ENCODE data around the gene FKRP. TPM values are rescaled to one million over a fixed set of nuclear protein-coding genes. Genes with fewer than 3 reads are reported as not detected.
"Not testable (repeated sequence)": the region's sequence is repeated elsewhere in the genome, so short reads cannot be mapped to it uniquely, and the experiment has no call there.

FKRP gene
- polyA plus RNA-seq, 3 donors = 5.3 to 14.2 (median 6.7) TPM

DNA sequence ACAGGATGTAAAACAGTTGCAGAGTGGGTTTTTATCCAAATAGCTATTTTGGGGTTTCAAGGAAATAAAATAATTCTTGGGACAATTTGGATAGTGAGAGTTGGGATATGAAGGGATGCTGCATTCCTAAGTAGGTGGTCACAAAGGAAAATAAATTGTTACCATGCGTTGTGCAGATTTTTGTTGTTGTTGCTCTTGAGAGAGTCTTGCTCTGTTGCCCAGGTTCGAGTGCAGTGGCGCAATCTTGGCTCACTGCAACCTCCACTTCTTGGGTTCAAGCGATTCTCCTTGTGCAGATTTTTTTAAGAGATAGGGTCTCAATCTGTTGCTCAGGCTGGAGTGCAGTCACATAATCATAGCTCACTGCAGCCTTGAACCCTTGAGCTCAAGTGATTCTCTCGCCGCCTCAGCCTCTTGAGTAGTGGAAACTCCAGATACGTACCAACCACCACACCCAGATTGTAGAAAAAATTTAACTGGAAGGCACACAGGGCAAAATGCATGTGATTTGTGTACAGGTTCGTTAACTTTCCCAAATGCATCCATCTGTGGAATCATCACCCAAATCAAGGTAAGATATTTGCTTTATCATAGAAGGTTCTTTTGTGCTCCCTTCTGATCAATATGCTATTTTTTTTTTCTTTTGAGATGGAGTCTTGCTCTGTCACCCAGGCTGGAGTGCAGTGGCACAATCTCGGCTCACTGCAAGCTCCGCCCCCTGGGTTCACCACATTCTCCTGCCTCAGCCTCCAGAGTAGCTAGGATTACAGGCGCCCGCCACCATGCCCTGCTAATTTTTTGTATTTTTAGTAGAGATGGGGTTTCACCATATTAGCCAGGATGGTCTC lies 26.5 kb downstream of the FKRP start:
- WGBS, 3 donors = 74 to 86% (median 81%) methylated on average over 11 to 12 of the region's 12 CpGs
- H3K27ac ChIP-seq (ENCODE audit: low read depth, low read length) = no peak overlapping the region

DNA sequence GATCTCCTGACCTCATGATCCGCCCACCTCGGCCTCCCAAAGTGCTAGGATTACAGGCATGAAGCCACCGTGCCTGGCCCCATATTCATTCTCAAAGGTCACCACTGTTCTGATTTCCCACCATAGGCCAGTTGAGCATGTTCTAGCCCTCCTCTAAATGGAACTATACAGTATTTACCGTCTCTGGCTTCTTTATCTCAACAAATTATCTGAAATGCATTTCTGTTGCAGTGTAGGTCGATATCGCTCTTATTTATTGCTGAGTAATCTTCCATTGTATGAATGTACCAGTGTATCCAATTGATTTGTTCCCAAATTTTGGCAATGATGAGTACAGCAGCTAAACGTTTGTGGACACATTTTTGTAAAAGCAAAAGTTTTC lies 27.2 kb downstream of the FKRP start:
- H3K27ac ChIP-seq (ENCODE audit: low read depth, low read length) = no peak overlapping the region
- WGBS, 3 donors = 78 to 84% (median 82%) methylated on average over 7 of the region's 7 CpGs

DNA sequence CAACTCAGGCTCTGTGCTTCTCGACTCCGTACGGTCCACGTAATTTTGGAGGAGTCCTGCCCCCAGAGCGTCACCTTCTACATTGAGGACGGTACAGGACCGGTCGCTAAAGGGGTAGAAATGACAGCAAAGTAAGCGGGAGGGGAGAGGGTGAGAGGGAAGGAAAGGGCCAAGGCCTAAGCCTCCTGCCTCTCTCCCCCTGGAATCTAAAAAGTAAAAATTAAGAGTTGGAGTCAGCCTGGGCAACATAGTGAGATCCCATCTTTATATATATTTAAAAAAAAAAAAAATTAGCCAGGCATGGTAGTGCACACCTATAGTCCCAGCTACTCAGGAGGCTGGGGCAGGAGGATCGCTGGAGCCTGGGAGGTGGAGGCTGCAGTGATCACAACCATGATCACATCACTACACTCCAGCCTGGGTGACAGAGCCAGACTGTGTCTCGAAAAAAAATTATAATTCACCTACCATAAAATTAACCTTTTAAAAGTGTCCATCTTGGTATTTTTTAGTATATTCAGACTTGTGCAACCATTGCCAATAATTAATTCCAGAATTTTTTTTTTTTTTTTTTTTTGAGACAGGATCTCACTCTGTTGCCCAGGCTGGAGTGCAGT lies 29.9 kb downstream of the FKRP start:
- H3K27ac ChIP-seq (ENCODE audit: low read depth, low read length) = no peak overlapping the region
- 91 to 97% (median 96%) methylated on average over 11 of the region's 11 CpGs for WGBS, 3 donors

DNA sequence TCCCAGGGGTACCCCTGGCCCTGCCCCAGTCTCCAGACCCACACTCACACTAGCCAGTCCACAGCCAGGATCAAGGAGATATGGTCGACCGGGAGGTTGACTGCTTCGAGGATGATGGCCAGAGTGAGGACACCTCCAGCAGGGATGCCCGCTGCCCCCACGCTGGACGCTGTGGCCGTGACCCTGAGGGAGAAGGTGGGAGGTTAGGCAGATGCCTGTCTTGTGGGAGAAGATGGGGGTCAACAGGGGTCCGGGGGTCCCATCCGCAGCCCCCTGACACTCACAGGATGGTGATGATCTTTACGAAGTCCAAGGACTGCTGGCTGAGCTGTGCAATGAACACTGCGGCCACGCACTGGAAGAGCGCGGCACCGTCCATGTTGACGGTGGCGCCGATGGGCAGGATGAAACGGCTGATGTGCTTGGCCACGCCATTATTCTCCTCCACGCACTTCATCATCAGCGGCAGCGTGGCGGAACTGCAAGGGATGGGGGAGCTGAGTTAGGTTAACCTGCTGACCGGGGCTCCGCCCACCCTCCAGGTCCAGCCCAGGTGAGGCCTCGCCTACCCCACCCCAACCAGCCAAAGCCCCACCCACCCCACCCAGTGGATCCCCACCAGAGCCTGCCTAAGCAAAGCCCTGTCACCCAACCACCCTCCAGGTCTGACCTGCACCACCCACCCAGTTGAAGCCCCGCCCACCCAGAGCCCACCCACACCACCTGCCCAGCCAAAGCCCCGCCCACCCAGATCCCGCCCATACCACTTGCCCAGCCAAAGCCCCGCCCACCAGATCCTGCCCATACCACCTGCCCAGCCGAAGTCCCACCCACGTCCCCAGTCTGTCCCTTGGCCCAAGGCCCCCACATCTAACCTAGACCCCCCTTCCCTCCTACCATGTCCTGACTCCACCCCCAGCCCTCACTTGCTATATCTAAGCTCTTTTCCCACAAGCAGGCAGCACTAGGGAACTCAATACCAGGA lies 31.4 kb downstream of the FKRP start:
- WGBS, 3 donors = 92 to 95% (median 94%) methylated on average over 30 to 33 of the region's 33 CpGs
- no peak overlapping the region for H3K27ac ChIP-seq (ENCODE audit: low read depth, low read length)

DNA sequence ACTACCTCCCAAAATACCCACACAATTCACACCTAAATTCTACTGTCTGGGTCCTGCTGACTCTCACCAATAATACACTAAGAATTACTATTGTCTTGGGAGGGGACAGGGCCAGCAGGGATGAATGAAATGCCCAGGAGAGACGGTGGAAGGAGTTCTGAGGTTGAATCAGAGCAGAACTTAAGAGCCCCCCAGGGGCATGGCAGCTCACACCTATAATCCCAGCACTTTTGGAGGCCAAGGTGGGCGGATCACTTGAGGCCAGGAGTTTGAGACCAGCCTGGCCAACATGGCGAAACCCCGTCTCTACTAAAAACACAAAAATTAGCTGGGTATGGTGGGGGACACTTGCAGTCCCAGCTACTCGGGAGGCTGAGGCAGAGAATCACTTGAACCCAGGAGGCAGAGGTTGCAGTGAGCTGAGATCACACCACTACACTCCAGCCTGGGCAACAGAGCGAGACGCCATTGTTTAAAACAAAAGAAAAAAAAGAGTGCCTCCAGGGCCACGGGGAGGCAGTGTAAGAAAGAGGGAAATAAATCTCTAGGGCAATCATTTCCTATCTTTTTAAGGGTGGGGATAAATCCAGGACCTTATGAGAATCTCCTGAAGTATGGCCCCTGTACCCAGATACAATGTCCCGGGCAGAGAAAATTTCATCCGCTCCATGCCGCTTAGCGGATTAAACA lies 32.2 kb downstream of the FKRP start:
- not testable (repeated sequence) for H3K27ac ChIP-seq (ENCODE audit: low read depth, low read length)
- 83 to 90% (median 86%) methylated on average over 12 of the region's 12 CpGs for WGBS, 3 donors

DNA sequence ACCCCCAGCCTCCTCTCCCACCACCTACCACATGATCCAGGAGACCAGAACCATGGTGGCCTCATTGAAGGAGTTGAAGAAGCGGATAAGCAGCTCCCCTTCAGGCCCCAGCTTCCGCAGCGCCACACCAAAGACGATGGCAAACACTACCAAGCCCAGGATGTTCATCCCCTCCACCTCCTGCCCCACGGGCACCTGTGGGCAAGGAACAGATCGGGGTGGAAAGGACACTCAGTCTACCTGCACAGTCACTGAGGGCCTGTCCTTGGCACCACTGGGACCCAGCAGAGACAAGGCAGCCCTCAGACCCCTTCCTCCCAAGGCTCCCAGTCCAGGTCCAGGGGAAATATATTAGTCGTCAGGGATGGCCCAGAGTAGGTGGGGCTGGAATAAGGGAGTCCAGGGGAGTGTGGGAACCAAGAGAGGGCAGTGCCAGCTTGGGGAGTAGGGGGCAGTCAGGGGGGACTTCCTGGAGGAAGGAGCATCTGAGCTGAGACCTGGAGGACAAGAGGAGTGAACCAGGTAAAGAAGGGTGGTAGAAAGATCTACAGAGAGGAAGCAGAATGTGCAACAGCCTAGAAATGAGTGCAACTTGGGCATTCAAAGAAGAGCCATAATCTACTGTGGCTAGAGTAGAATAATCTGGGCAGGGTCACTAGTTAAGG lies 36.6 kb downstream of the FKRP start:
- H3K27ac ChIP-seq (ENCODE audit: low read depth, low read length) = no peak overlapping the region

DNA sequence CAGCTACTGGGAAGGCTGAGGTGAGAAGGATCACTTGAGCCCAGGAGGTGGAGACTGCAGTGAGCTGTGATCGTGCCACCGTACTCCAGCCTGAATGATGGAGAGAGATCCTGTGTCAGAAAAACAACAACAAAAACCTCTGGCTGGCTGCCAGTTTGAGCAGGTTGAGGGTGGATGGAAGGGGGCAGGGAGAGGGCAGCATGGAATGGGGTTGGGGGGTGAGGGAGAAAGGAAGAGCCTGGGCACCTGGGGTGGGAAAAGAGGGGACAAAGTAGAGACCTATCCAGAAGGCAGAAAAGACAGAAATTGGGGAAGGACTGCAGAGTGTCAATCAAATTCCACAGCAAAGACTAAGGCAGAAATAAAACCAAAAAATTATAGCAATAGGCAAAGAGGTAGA lies 37.8 kb downstream of the FKRP start:
- H3K27ac ChIP-seq (ENCODE audit: low read depth, low read length) = no peak overlapping the region
- 58 to 68% (median 68%) methylated on average over 2 of the region's 2 CpGs for WGBS, 3 donors

More for the DNA sequence above, 36.6 kb downstream of the FKRP start:
- 89 to 97% (median 96%) methylated on average over 7 of the region's 7 CpGs for WGBS, 3 donors

DNA sequence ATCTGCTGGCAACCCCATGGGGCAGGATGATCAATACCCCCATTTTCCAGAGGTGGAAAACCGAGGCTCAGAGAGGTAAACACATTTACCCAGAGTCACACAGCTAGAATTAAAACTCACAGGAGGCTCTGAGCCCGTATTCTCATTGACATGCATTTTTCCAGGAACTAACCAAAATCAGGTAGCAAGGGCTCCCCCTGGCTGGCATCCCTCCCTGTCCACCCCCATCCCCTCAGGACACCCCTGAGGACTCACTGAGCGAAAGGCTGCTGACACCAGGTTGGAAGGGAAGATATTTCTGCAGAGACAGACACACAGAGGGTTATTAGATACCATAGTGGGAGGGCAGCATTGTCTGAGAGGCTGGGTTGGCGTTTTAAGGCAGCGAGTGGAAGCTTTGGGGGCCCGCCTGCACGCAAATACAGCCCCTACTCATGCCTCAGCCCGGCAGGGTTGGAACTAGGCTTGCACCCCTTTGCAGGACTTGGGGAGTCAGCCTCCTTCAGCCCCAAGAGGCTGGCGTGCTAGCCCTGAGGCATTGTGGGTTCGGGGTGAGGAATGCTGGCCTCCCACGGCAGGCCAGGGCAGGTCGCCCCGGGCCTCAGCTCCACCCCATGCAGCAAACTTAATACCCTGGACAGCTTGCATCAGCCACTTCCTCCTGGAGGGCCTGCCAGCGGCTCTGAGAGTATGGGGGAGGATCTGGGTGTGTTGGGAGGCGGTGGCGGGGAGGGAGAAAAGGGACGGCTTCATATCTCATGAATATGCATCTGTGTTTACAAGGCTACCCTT lies 38.6 kb downstream of the FKRP start:
- WGBS, 3 donors = 19 to 56% (median 26%) methylated on average over 16 to 17 of the region's 17 CpGs
- no peak overlapping the region for H3K27ac ChIP-seq (ENCODE audit: low read depth, low read length)

DNA sequence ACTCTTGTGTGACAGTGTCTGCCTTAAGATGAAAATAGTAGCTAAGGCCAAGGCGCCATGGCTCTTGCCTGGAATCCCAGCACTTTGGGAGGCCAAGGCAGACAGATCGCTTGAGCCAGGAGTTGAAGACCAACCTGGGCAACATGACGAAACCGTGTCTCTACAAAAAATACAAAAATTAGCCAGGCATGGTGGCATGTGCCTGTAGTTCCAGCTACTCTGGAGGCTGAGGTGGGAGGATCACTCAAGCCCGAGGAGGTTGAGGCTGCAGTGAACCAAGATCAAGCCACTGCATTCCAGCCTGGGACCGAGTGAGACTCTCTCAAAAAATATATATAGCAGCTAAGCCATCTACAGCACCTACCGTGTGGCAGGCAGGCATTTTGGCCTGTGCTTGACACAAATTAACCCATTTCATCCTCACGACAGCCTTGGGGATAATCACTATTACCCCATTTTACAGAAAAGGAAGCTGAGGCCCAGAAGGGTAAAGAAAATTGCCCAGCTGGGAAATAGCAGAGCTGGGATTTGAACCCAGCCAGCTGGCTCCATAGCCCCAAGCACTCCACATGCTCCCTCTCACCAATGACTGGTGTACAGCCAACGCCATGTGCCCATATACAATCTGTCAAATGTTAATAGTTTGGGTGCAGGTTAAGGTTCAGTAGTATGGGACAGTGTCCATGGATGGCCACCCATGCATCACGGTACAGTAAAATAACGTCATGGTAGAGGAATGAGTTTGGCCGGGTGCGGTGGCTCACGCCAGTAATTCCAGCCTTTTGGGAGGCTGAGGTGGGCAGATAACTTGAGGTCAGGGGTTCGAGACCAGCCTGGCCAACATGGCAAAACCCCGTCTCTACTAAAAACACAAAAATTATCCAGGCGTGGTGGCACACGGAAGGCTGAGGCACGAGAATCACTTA lies 39.5 kb downstream of the FKRP start:
- 67 to 80% (median 71%) methylated on average over 19 of the region's 19 CpGs for WGBS, 3 donors
- no peak overlapping the region for H3K27ac ChIP-seq (ENCODE audit: low read depth, low read length)

DNA sequence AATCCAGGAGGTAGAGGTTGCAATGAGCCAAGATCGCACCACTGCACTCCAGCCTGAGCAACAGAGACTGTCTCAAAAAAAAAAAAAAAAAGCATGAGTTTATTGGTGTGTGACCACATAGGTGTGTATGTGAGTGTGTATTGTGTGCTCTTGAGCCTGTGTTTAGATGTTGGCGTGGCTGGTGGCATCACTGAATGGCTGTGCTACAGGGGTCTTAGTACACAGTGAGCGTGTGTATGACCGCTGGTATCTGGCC lies 40.1 kb downstream of the FKRP start:
- WGBS, 3 donors = 55 to 68% (median 64%) methylated on average over 4 of the region's 4 CpGs

DNA sequence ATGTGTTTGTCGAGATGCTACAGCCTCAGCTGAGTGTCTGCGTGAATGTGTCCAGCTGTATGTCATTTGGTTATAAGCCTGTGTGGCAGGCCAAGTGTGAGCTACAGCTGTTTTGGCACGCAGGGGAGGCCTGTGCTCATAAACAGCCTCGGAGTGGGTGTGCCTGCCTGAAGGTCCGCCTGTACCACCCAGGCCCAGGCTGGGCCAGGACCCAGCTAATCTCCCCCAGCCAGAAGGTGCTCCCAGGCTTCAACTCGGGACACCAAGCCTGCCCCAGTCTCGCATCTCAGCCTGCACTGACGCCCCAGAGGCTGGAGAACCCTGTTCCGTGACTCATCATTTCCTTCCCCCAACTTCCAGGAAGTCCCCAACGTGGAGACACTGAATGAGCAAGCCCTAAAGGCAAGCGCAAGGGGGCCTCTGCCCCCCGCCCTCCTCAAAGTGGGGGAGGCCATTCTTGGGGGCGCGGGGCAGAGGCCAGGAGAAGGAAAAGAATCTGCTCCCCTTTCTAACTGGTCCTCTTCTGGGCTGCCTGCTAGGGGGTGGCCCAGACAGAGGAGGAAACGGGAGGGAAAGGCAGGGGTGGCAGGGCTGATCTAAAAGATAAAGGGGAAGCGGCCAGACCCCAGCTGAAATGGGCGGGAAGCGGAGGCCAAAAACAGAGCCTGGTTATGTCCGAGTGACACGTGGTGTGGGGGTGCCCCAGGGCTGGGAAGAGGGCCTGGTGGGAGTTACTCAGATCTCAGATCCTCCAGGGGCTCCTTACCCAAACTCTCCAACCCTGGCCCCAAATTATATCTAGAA lies 40.6 kb downstream of the FKRP start:
- peak overlapping the region; percentile 93 for H3K27ac ChIP-seq (ENCODE audit: low read depth, low read length)
- 2 to 43% (median 3%) methylated on average over 20 of the region's 20 CpGs for WGBS, 3 donors

More for the DNA sequence above, 40.1 kb downstream of the FKRP start:
- no peak overlapping the region for H3K27ac ChIP-seq (ENCODE audit: low read depth, low read length)

DNA sequence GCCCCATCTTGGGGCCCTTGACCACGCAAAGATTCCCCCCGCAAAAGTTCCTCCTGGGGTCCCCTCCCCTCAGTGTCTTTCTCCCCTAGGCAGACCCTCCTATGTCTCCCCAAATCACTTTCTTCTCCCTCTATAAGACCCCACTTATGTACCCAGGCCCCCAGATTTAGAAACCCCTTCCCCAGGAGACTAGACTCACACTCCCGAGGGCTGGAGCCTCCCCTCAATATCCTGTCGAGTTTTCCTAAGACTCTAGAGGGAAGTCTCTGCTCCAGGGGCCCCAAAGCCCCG lies 41.1 kb downstream of the FKRP start:
- peak overlapping the region; percentile 93 for H3K27ac ChIP-seq (ENCODE audit: low read depth, low read length)
- 2 to 19% (median 2%) methylated on average over 5 of the region's 5 CpGs for WGBS, 3 donors

DNA sequence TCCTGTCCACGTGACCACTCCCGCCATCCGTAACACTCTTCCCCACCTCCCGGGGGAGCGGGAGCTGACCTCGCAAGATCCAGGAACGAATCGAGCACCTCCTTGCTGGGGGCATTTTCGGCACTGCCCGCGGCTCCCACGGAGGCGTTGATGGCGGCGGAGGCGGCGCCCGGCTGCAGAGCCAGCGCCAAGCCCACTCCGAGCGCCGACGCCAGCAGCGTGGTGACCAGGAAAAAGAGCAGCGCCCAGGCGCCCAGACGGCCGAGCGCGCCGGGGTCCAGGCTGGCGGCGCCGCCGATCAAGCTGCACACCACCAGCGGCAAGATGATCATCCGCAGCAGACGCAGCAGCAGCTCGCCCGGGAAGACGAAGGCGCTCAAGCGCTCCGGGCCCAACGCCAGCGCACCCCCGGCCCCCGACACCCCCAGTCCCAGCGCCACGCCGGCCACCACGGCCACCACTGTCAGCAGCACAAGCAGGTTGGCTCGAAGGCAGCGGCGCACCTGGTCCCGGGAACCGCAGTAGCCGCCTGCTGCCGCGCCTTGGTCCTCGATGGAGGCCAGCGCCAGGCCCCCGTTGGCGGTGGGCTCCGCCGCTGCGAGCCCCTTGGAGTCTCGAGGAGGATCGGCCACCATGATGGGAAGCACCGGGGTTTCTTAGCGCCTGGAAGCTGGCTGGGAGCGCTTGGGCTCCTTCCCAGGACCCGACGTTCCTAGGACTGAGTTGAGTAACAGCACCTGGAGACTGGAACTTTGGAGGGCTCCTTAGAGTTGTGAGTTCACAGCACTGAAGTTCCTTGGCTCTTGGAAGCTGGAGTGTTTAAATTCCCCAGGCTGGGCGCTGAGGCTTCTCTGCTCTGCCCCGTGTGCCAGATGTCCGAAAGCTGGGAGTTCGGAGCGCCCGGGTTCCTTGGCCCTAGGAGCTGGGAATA lies 41.7 kb downstream of the FKRP start:
- WGBS, 3 donors = 0 to 2% (median 0%) methylated on average over 74 to 80 of the region's 80 CpGs
- peak overlapping the region; percentile 93 for H3K27ac ChIP-seq (ENCODE audit: low read depth, low read length)

DNA sequence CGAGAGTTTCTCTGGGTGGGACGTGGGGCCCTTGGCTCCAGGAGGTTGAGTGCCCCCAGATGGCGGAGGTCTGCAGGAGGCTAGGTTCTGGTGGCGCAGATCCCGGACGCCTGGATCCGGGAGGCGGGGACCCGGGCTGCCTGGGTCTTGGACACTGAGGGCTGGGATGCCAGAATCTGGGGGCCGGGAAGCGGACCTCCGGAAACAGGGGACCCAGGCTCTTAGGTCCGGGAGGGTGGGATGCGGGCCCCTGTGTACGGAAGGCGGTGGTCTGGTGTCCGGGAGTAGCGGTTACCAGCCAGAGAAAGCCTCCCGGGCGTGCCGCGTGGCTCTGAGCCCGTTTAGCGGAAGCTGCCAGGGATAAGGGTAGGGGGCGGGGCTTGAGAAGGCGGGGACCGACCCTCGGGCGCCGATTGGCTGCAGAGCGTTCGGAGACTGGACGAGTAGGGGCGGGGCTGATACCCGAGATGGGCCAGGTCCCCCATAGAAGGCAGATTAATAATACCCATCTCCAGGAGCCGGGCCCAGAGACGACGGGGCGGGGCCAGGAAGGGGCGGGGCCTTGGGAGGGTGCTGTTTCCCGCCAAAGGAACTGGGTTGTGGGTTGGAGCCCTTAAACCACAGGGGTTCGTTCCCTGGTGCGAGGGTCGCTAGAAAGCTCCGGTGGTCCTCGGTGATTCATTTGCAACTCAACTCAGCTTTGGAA lies 42.6 kb downstream of the FKRP start, which contains the start of gene SLC1A5:
Gene SLC1A5 (minus strand): TSS at position 333 of the 706 bp plus-strand sequence. CDS start 629 bp downstream, outside the sequence.
- peak within 1 kb of the TSS; percentile 93 for H3K27ac ChIP-seq (ENCODE audit: low read depth, low read length)
- WGBS, 3 donors = 1 to 2% (median 1%) methylated on average over 36 to 46 of the region's 46 CpGs

Measured in adipose tissue (tissue), 3 donors.